HepG2 (cell line): Measurements from ENCODE around the gene ZDHHC18. TPM values are rescaled to one million over a fixed set of nuclear protein-coding genes. Genes with fewer than 3 reads are reported as not detected.
"Not testable (repeated sequence)": the region's sequence is repeated elsewhere in the genome, so short reads cannot be mapped to it uniquely, and the experiment has no call there.

Source experiments
- ATAC-seq: fragments of 200-7000 bp; cut with Tn5 transposase; 3 replicates; pipeline ENCODE4 v1.9.1; 2020; ENCODE audit warnings: mild to moderate bottlenecking, moderate library complexity
- BruUV-seq: library from RNA; stranded (reverse); fragments of 400-500 nt; replicated peaks from 2 replicates; lab custom pipeline; 2021; lab: Mats Ljungman, UMichigan
- CTCF ChIA-PET: fragments of 300-600 bp; formaldehyde crosslinking; extraction: SDS; loops from one replicate; lab custom pipeline; 2021; ENCODE audit warnings: low total read pairs, inconsistent platforms, low intra/inter-chr PET ratio; lab: Yijun Ruan, JAX
- POLR2A ChIA-PET: fragments of 350-600 bp; sonication (Branson Sonifier 250); formaldehyde crosslinking; loops from one replicate; lab custom pipeline; 2020; ENCODE audit warnings: antibody characterized with exemption, inconsistent platforms; lab: Yijun Ruan, JAX
- DNase-seq: peaks from one replicate; pipeline ENCODE4 v3.0.0-alpha.2; 2015; ENCODE audit warnings: low spot score
- FAIRE-seq: peaks from 3 replicates; lab custom pipeline; 2011; peaks lifted over from hg19 to GRCh38; lab: Jason Lieb, UNC
- H2AFZ ChIP-seq: one replicate; pipeline ENCODE4 v1.6.1; 2011; ENCODE audit warnings: low read length, inconsistent platforms
- H3K27ac ChIP-seq: fragments of 300-600 bp; 3 replicates; pipeline ENCODE4 v1.8.0; 2011; ENCODE audit warnings: mixed run types, mild to moderate bottlenecking, mixed read lengths, low read length, inconsistent platforms; ENCODE audit not compliant: insufficient read depth; ENCODE audit errors: extremely low read length
- H3K27me3 ChIP-seq, 2 experiments: fragments of 200-600 bp in 1 of 2; 2 replicates in 1 of 2; 3 replicates in 1 of 2; pipeline versions ENCODE4 v1.6.0 to v1.8.0; 2011; ENCODE audit warnings: low read length in 2 of 2, mild to moderate bottlenecking in 2 of 2, moderate library complexity in 2 of 2, inconsistent platforms in 1 of 2; ENCODE audit not compliant: insufficient read depth in 2 of 2, control insufficient read depth in 1 of 2
- H3K36me3 ChIP-seq, 2 experiments: fragments of 200-600 bp in 1 of 2; replicated peaks in 1 of 2; 2 replicates in 1 of 2; 3 replicates in 1 of 2; pipeline versions ENCODE4 v1.5.1 to v1.8.0; 2011; ENCODE audit warnings: low read length in 2 of 2, inconsistent platforms in 1 of 2; ENCODE audit not compliant: insufficient read depth in 2 of 2, control insufficient read depth in 1 of 2
- H3K4me1 ChIP-seq: 2 replicates; pipeline ENCODE4 v1.5.1; 2012; ENCODE audit warnings: low read length, inconsistent platforms; ENCODE audit not compliant: insufficient read depth
- H3K4me2 ChIP-seq: 2 replicates; pipeline ENCODE4 v1.6.0; 2011; ENCODE audit warnings: low read depth, low read length, inconsistent platforms
- H3K4me3 ChIP-seq, 3 experiments: fragments of 200-600 bp in 1 of 3; sonication (generic), shearing (Covaris generic) in 1 of 3; replicated peaks in 1 of 3; 2 replicates each; pipeline ENCODE4 v1.5.1; 2011 to 2016; ENCODE audit warnings: low read length in 3 of 3, inconsistent platforms in 2 of 3, low read depth in 2 of 3, mild to moderate bottlenecking in 2 of 3, control low read depth in 1 of 3, mixed read lengths in 1 of 3; ENCODE audit not compliant: insufficient read depth in 1 of 3
- H3K79me2 ChIP-seq: one replicate; pipeline ENCODE4 v1.6.1; 2011; ENCODE audit warnings: low read length, inconsistent platforms; ENCODE audit not compliant: insufficient read depth
- H3K9ac ChIP-seq: 2 replicates; pipeline ENCODE4 v1.6.0; 2011; ENCODE audit warnings: mild to moderate bottlenecking, low read depth, low read length, inconsistent platforms; ENCODE audit not compliant: insufficient read depth
- H3K9me3 ChIP-seq: 2 replicates; pipeline ENCODE4 v1.5.1; 2012; ENCODE audit warnings: mild to moderate bottlenecking, low read length
- H4K20me1 ChIP-seq: 2 replicates; pipeline ENCODE4 v1.6.0; 2011; ENCODE audit warnings: inconsistent platforms, mild to moderate bottlenecking, low read length, moderate library complexity; ENCODE audit not compliant: insufficient read depth
- NBN ChIP-seq: fragments of 450-650 bp; conservative IDR thresholded peaks from 2 replicates; pipeline ENCODE4 v1.6.1; 2017
- RFX1 ChIP-seq: fragments of 450-650 bp; IDR thresholded peaks from 2 replicates; pipeline ENCODE4 v1.6.1; 2017
- SATB2 ChIP-seq: sonication (generic); formaldehyde crosslinking; IDR thresholded peaks from 2 replicates; pipeline ENCODE4 v1.5.0; 2020; ENCODE audit warnings: missing genetic modification reagents
- WGBS: methylation state at CpG from one replicate; pipeline ENCODE4 v1.1.6; 2017; ENCODE audit warnings: low lambda C conversion rate; 5-methylcytosine and 5-hydroxymethylcytosine counted together
- in situ Hi-C: cut with HindIII; loops from 2 replicates; pipeline ENCODE4 v1.10.0; 2017; ENCODE audit warnings: low pct_unique_long_range_greater_than_20kb; ENCODE audit not compliant: extremely low pct_ligation_motif_present
- intact Hi-C: fragments of 100-400 bp; cut with micrococcal nuclease; formaldehyde crosslinking; loops from one replicate; pipeline ENCODE4 v1.10.0; 2022; ENCODE audit not compliant: unreplicated experiment
- polyA plus RNA-seq, 8 experiments: library from polyadenylated mRNA; depleted of rRNA in 3 of 8; stranded (reverse) in 7 of 8; unstranded in 1 of 8; fragments of >200 nt; fragmentation: Illumina TruSeq in 4 of 8; extraction: Trizol in 4 of 8; gene quantifications; 2 replicates each; pipeline versions ENCODE4 v1.2.1 to v1.2.3, GENCODE V29; 2011 to 2016; ENCODE audit warnings: low read depth in 4 of 8, missing spikeins in 1 of 8, mixed read lengths in 1 of 8; ENCODE audit not compliant: insufficient read depth in 1 of 8
- total RNA-seq, 5 experiments: library from RNA; depleted of rRNA; stranded (reverse); fragments of >200 nt; fragmentation: Illumina TruSeq; extraction: Trizol; gene quantifications; 2 replicates each; pipeline ENCODE4 v1.2.3, GENCODE V29; 2016; ENCODE audit warnings: low read depth in 1 of 5

ZDHHC18 gene
- total and polyA plus RNA-seq, 2 of the 13 experiments (the other 11 are each of a cell fraction or from before 2014, with no cell fraction given), result 13.2 to 35.3 TPM

GRCh38 chr1:26799479-26800142 is 26.9 kb upstream of the ZDHHC18 start:
- H4K20me1 ChIP-seq, result no peaks in the 10 kb centered on the region
- no peaks in the 10 kb centered on the region for H3K9me3 ChIP-seq
- H3K36me3 ChIP-seq, result peaks cover 0 to 12% of the 10 kb centered on the region in 2 experiments; a peak in 3 of 5 replicates
- no peaks in the 10 kb centered on the region for H3K79me2 ChIP-seq
- ChIA-PET POLR2A (interaction anchor here (0.9 kb wide), 1 partner anchor 11 kb away, joined by 3 read pairs; no protein-coding TSS in a partner anchor), CTCF (no interaction called here)
- no TSS peak for BruUV-seq
- H3K9ac ChIP-seq, result no peak overlapping the region
- no peak overlapping the region for H3K4me3 ChIP-seq
- H2AFZ ChIP-seq, result no peak overlapping the region
- ATAC-seq (no peak), DNase-seq (no peak), FAIRE-seq (no peak)
- H3K27me3 ChIP-seq, result no peaks in the 10 kb centered on the region
- 91% methylated on average over 4 of the region's 5 CpGs for WGBS
- no peak overlapping the region for H3K4me2 ChIP-seq
- TF ChIP-seq SATB2 (CRISPR knock-in tag) (no peak), NBN (no peak), RFX1 (no peak)
- TF ChIP-seq, all 625 proteins: peak for 0
- Histone ChIP-seq H3K4me1 (peaks cover 14% of the 10 kb centered on the region; the same call in 1 of the 2 replicates), H3K27ac (no peak overlapping the region)
- intact Hi-C loops (no loop called here), in situ Hi-C loops (no loop called here)

DNA sequence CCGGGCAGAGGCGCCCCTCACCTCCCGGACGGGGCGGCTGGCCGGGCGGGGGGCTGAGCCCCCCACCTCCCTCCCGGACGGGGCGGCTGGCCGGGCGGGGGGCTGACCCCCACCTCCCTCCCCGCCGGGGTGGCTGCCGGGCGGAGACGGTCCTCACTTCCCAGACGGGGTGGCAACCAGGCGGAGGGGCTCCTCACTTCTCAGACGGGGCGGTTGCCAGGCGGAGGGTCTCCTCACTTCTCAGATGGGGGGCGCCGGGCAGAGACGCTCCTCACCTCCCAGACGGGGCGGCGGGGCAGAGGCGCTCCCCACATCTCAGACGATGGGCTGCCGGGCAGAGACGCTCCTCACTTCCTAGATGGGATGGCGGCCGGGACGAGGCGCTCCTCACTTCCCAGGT is 22.6 kb upstream of the ZDHHC18 start:
- in situ Hi-C loops, CTCF ChIA-PET, H4K20me1 ChIP-seq, H3K27me3 ChIP-seq, H3K9ac ChIP-seq, ATAC-seq, intact Hi-C loops, H3K9me3 ChIP-seq, DNase-seq, FAIRE-seq, H3K4me2 ChIP-seq, H2AFZ ChIP-seq, H3K79me2 ChIP-seq, H3K36me3 ChIP-seq, BruUV-seq, H3K4me3 ChIP-seq, POLR2A ChIA-PET, H3K27ac ChIP-seq: not testable (repeated sequence)
- peaks cover 31% of the 10 kb centered on the region for H3K4me1 ChIP-seq
- WGBS, result no CpG with 5 or more reads among the region's 36 CpGs
